ENCODE measurements around the gene KAZN. TPM values are rescaled to one million over a fixed set of nuclear protein-coding genes. Genes with fewer than 3 reads are reported as not detected.

KAZN gene
- total RNA-seq, 4 donors from 2014 or later: 0.77 to 12.3 (median 4.9) TPM

GRCh38 chr1:14639291-14640050 lies 41.0 kb downstream of the KAZN start:
- DNase-seq: no peak
- no peaks in the 10 kb centered on the region for H3K9me3 ChIP-seq
- no peak overlapping the region for H3K4me3 ChIP-seq
- H3K27me3 ChIP-seq: no peaks in the 10 kb centered on the region
- intact Hi-C loops (cut with DNase I; ENCODE audit: low total_unique reads): no loop called here
- no peak for TF ChIP-seq POLR2A (IDR thresholded peaks at IDR 0.05)
- TF ChIP-seq CTCF (IDR thresholded peaks at IDR 0.05): no peak
- no peak overlapping the region for H3K27ac ChIP-seq
- no peaks in the 10 kb centered on the region for H3K4me1 ChIP-seq
- no peaks in the 10 kb centered on the region for H3K36me3 ChIP-seq

GRCh38 chr1:14642712-14643111 lies 44.2 kb downstream of the KAZN start:
- H3K27ac ChIP-seq: no peak overlapping the region
- H3K4me1 ChIP-seq: no peaks in the 10 kb centered on the region
- DNase-seq: no peak
- H3K4me3 ChIP-seq: no peak overlapping the region
- no peaks in the 10 kb centered on the region for H3K36me3 ChIP-seq
- intact Hi-C loops (cut with DNase I; ENCODE audit: low total_unique reads): no loop called here
- no peaks in the 10 kb centered on the region for H3K27me3 ChIP-seq
- TF ChIP-seq CTCF (IDR thresholded peaks at IDR 0.05) (no peak), POLR2A (IDR thresholded peaks at IDR 0.05) (no peak)
- H3K9me3 ChIP-seq: peaks cover 0 to 4% of the 10 kb centered on the region in 2 donors

GRCh38 chr1:14646973-14647372 lies 48.5 kb downstream of the KAZN start:
- no peaks in the 10 kb centered on the region for H3K4me1 ChIP-seq
- TF ChIP-seq CTCF (IDR thresholded peaks at IDR 0.05) (no peak), POLR2A (IDR thresholded peaks at IDR 0.05) (no peak)
- intact Hi-C loops (cut with DNase I; ENCODE audit: low total_unique reads): no loop called here
- H3K27me3 ChIP-seq: no peaks in the 10 kb centered on the region
- H3K9me3 ChIP-seq: peaks cover 0 to 4% of the 10 kb centered on the region in 2 donors
- no peak overlapping the region for H3K27ac ChIP-seq
- no peaks in the 10 kb centered on the region for H3K36me3 ChIP-seq
- no peak overlapping the region for H3K4me3 ChIP-seq
- DNase-seq: no peak

- Histone ChIP-seq H3K27me3 (no peaks in the 10 kb centered on the region), H3K9me3 (peaks cover 0 to 4% of the 10 kb centered on the region in 2 donors), H3K4me1 (no peaks in the 10 kb centered on the region), H3K27ac (no peak overlapping the region), H3K4me3 (no peak overlapping the region), H3K36me3 (no peaks in the 10 kb centered on the region)
- intact Hi-C loops (cut with DNase I; ENCODE audit: low total_unique reads): no loop called here
- TF ChIP-seq CTCF (IDR thresholded peaks at IDR 0.05) (no peak), POLR2A (IDR thresholded peaks at IDR 0.05) (no peak)
- DNase-seq: no peak
Measured at GRCh38 chr1:14647777-14648176, 49.3 kb downstream of the KAZN start.

GRCh38 chr1:14648391-14648790 lies 49.9 kb downstream of the KAZN start:
- peaks cover 0 to 4% of the 10 kb centered on the region in 2 donors for H3K9me3 ChIP-seq
- no peaks in the 10 kb centered on the region for H3K4me1 ChIP-seq
- no peak for DNase-seq
- H3K4me3 ChIP-seq: no peak overlapping the region
- intact Hi-C loops (cut with DNase I; ENCODE audit: low total_unique reads): no loop called here
- H3K27ac ChIP-seq: no peak overlapping the region
- no peaks in the 10 kb centered on the region for H3K36me3 ChIP-seq
- no peaks in the 10 kb centered on the region for H3K27me3 ChIP-seq
- TF ChIP-seq CTCF (IDR thresholded peaks at IDR 0.05) (no peak), POLR2A (IDR thresholded peaks at IDR 0.05) (no peak)
